ENCODE data around the gene DNAJB11. TPM values are rescaled to one million over a fixed set of nuclear protein-coding genes. Genes with fewer than 3 reads are reported as not detected.

The DNAJB11 gene
- total RNA-seq, 1 donor from 2014 or later, result 84.3 TPM

DNA sequence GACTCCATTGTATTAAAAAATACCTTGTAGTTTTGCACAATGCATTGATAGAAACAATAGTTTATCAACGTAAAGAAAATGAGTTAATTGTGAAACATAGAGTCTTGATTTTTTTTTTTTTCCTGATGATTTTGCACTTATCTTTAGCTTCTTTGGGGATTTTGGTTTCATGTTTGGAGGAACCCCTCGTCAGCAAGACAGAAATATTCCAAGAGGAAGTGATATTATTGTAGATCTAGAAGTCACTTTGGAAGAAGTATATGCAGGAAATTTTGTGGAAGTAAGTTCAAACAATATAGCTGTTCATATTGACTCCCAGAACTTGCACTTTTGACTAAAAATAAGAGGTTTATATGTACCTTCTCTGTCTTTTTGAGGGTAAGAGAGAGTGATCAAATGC is 7.0 kb downstream of the DNAJB11 start:
- no peaks in the 10 kb centered on the region for H3K27me3 Mint-ChIP-seq (ENCODE audit: low read depth, unreplicated experiment)
- Histone ChIP-seq H3K27me3 (ENCODE audit: insufficient read depth, low read length) (no peaks in the 10 kb centered on the region), H4K20me1 (ENCODE audit: insufficient read depth, low read length) (peaks cover 17% of the 10 kb centered on the region), H3K4me3 (ENCODE audit: insufficient read depth, low read depth, low read length) (no peak overlapping the region), H3K27ac (ENCODE audit: low read depth, low read length) (no peak overlapping the region), H2AFZ (ENCODE audit: low read depth, low read length) (no peak overlapping the region), H3K9me3 (ENCODE audit: insufficient read depth, low read depth, low read length) (no peaks in the 10 kb centered on the region), H3K4me1 (ENCODE audit: insufficient read depth, low read length) (no peaks in the 10 kb centered on the region), H3K36me3 (ENCODE audit: insufficient read depth, low read length) (peaks cover 68% of the 10 kb centered on the region), H3K79me2 (ENCODE audit: insufficient read depth, low read length) (peaks cover 13% of the 10 kb centered on the region), H3K4me2 (ENCODE audit: low read length) (no peak overlapping the region), H3K9ac (ENCODE audit: low read length) (no peak overlapping the region)
- TF ChIP-seq CTCF (IDR thresholded peaks at IDR 0.05; ENCODE audit: insufficient read depth, low read depth, low read length), result no peak
- no peak for TF ChIP-seq EZH2 (IDR thresholded peaks at IDR 0.05; ENCODE audit: insufficient read depth, low read length)
- H3K4me1 Mint-ChIP-seq (ENCODE audit: low read depth, unreplicated experiment), result no peaks in the 10 kb centered on the region
- DNase-seq (ENCODE audit: low read depth) (no peak), FAIRE-seq (no peak)
- H3K4me3 Mint-ChIP-seq (ENCODE audit: unreplicated experiment), result no peak overlapping the region
- H3K27ac Mint-ChIP-seq (ENCODE audit: unreplicated experiment), result no peak overlapping the region
- H3K36me3 Mint-ChIP-seq (ENCODE audit: low read depth, unreplicated experiment), result peaks cover 2% of the 10 kb centered on the region
- H3K9me3 Mint-ChIP-seq (ENCODE audit: unreplicated experiment), result no peaks in the 10 kb centered on the region

DNA sequence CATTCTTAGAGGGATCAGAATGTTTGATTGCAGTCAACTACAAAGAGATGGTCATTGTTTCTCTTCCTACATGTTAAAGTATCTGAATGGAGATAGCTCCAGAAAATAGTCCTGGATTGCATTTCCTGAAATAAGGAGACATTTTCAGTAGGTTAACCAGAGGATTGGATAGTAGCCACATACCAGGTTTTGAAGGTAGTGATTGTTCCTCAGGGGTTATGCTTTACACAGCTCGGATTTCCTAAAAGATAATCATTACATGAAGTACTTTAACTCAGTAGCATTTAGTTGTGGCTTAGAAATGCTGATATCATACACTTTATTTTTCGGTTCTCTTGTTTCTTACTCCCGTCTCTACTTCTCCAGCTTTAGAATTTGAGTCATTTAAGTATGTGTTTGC is 10.3 kb downstream of the DNAJB11 start:
- no peak for DNase-seq (ENCODE audit: low read depth)
- H4K20me1 ChIP-seq (ENCODE audit: insufficient read depth, low read length), result peaks cover 22% of the 10 kb centered on the region
- no peaks in the 10 kb centered on the region for H3K9me3 Mint-ChIP-seq (ENCODE audit: unreplicated experiment)
- H3K4me1 ChIP-seq (ENCODE audit: insufficient read depth, low read length), result no peaks in the 10 kb centered on the region
- no peak overlapping the region for H2AFZ ChIP-seq (ENCODE audit: low read depth, low read length)
- H3K4me3 ChIP-seq (ENCODE audit: insufficient read depth, low read depth, low read length), result no peak overlapping the region
- H3K36me3 ChIP-seq (ENCODE audit: insufficient read depth, low read length), result peaks cover 74% of the 10 kb centered on the region
- no peak overlapping the region for H3K4me2 ChIP-seq (ENCODE audit: low read length)
- H3K9me3 ChIP-seq (ENCODE audit: insufficient read depth, low read depth, low read length), result no peaks in the 10 kb centered on the region
- no peaks in the 10 kb centered on the region for H3K4me1 Mint-ChIP-seq (ENCODE audit: low read depth, unreplicated experiment)
- H3K27me3 Mint-ChIP-seq (ENCODE audit: low read depth, unreplicated experiment), result no peaks in the 10 kb centered on the region
- no peak overlapping the region for H3K9ac ChIP-seq (ENCODE audit: low read length)
- peaks cover 9% of the 10 kb centered on the region for H3K36me3 Mint-ChIP-seq (ENCODE audit: low read depth, unreplicated experiment)
- no peak overlapping the region for H3K27ac ChIP-seq (ENCODE audit: low read depth, low read length)
- no peaks in the 10 kb centered on the region for H3K27me3 ChIP-seq (ENCODE audit: insufficient read depth, low read length)
- no peak overlapping the region for H3K4me3 Mint-ChIP-seq (ENCODE audit: unreplicated experiment)
- H3K27ac Mint-ChIP-seq (ENCODE audit: unreplicated experiment), result no peak overlapping the region
- no peak for FAIRE-seq
- TF ChIP-seq CTCF (IDR thresholded peaks at IDR 0.05; ENCODE audit: insufficient read depth, low read depth, low read length), result no peak
- TF ChIP-seq EZH2 (IDR thresholded peaks at IDR 0.05; ENCODE audit: insufficient read depth, low read length), result no peak
- no peaks in the 10 kb centered on the region for H3K79me2 ChIP-seq (ENCODE audit: insufficient read depth, low read length)

- peaks cover 66% of the 10 kb centered on the region for H3K36me3 ChIP-seq (ENCODE audit: insufficient read depth, low read length)
- Mint-ChIP-seq H3K4me3 (ENCODE audit: unreplicated experiment) (no peak overlapping the region), H3K27ac (ENCODE audit: unreplicated experiment) (no peak overlapping the region), H3K27me3 (ENCODE audit: low read depth, unreplicated experiment) (no peaks in the 10 kb centered on the region), H3K9me3 (ENCODE audit: unreplicated experiment) (no peaks in the 10 kb centered on the region), H3K4me1 (ENCODE audit: low read depth, unreplicated experiment) (no peaks in the 10 kb centered on the region), H3K36me3 (ENCODE audit: low read depth, unreplicated experiment) (peaks cover 9% of the 10 kb centered on the region)
- no peak overlapping the region for H3K4me3 ChIP-seq (ENCODE audit: insufficient read depth, low read depth, low read length)
- DNase-seq (ENCODE audit: low read depth) (no peak), FAIRE-seq (no peak)
- no peak overlapping the region for H2AFZ ChIP-seq (ENCODE audit: low read depth, low read length)
- peaks cover 19% of the 10 kb centered on the region for H4K20me1 ChIP-seq (ENCODE audit: insufficient read depth, low read length)
- H3K9ac ChIP-seq (ENCODE audit: low read length), result no peak overlapping the region
- no peak overlapping the region for H3K4me2 ChIP-seq (ENCODE audit: low read length)
- TF ChIP-seq EZH2 (IDR thresholded peaks at IDR 0.05; ENCODE audit: insufficient read depth, low read length) (no peak), CTCF (IDR thresholded peaks at IDR 0.05; ENCODE audit: insufficient read depth, low read depth, low read length) (no peak)
- H3K27me3 ChIP-seq (ENCODE audit: insufficient read depth, low read length), result no peaks in the 10 kb centered on the region
- H3K4me1 ChIP-seq (ENCODE audit: insufficient read depth, low read length), result no peaks in the 10 kb centered on the region
- H3K79me2 ChIP-seq (ENCODE audit: insufficient read depth, low read length), result no peaks in the 10 kb centered on the region
- no peaks in the 10 kb centered on the region for H3K9me3 ChIP-seq (ENCODE audit: insufficient read depth, low read depth, low read length)
- no peak overlapping the region for H3K27ac ChIP-seq (ENCODE audit: low read depth, low read length)
Observed at GRCh38 chr3:186582541-186582940, 12.0 kb downstream of the DNAJB11 start.

Data from astrocyte (in vitro differentiated cells and primary cell).